ENCODE results near the gene SLC9A9.

Gene SLC9A9

GRCh38 chr3:143380449-143380848, 467.8 kb downstream of the SLC9A9 start:
- Histone ChIP-seq H3K4me3 (replicated peaks; ENCODE audit: insufficient read depth, low read length) (no peak overlapping the region), H3K27me3 (ENCODE audit: insufficient read depth, poor library complexity, severe bottlenecking) (peaks cover 2% of the 10 kb centered on the region), H3K27ac (replicated peaks) (no peak overlapping the region)
- no peak for DNase-seq (ENCODE audit: low read depth in 1 of 2, low spot score in 1 of 2)
- TF ChIP-seq, protein P1, sequence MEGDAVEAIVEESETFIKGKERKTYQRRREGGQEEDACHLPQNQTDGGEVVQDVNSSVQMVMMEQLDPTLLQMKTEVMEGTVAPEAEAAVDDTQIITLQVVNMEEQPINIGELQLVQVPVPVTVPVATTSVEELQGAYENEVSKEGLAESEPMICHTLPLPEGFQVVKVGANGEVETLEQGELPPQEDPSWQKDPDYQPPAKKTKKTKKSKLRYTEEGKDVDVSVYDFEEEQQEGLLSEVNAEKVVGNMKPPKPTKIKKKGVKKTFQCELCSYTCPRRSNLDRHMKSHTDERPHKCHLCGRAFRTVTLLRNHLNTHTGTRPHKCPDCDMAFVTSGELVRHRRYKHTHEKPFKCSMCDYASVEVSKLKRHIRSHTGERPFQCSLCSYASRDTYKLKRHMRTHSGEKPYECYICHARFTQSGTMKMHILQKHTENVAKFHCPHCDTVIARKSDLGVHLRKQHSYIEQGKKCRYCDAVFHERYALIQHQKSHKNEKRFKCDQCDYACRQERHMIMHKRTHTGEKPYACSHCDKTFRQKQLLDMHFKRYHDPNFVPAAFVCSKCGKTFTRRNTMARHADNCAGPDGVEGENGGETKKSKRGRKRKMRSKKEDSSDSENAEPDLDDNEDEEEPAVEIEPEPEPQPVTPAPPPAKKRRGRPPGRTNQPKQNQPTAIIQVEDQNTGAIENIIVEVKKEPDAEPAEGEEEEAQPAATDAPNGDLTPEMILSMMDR (IDR thresholded peaks at IDR 0.05; ENCODE audit: insufficient read depth, low read length): no peak
- TF ChIP-seq GABPA (IDR thresholded peaks at IDR 0.05; ENCODE audit: low read depth): no peak
- TF ChIP-seq POLR2AphosphoS5 (IDR thresholded peaks at IDR 0.05; ENCODE audit: low read depth): no peak
- TF ChIP-seq, protein P2, sequence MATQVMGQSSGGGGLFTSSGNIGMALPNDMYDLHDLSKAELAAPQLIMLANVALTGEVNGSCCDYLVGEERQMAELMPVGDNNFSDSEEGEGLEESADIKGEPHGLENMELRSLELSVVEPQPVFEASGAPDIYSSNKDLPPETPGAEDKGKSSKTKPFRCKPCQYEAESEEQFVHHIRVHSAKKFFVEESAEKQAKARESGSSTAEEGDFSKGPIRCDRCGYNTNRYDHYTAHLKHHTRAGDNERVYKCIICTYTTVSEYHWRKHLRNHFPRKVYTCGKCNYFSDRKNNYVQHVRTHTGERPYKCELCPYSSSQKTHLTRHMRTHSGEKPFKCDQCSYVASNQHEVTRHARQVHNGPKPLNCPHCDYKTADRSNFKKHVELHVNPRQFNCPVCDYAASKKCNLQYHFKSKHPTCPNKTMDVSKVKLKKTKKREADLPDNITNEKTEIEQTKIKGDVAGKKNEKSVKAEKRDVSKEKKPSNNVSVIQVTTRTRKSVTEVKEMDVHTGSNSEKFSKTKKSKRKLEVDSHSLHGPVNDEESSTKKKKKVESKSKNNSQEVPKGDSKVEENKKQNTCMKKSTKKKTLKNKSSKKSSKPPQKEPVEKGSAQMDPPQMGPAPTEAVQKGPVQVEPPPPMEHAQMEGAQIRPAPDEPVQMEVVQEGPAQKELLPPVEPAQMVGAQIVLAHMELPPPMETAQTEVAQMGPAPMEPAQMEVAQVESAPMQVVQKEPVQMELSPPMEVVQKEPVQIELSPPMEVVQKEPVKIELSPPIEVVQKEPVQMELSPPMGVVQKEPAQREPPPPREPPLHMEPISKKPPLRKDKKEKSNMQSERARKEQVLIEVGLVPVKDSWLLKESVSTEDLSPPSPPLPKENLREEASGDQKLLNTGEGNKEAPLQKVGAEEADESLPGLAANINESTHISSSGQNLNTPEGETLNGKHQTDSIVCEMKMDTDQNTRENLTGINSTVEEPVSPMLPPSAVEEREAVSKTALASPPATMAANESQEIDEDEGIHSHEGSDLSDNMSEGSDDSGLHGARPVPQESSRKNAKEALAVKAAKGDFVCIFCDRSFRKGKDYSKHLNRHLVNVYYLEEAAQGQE (IDR thresholded peaks at IDR 0.05; ENCODE audit: insufficient replicate concordance, low read depth): no peak
- no peak for TF ChIP-seq SPI1 (IDR thresholded peaks at IDR 0.05; ENCODE audit: borderline replicate concordance, low read depth)

DNA sequence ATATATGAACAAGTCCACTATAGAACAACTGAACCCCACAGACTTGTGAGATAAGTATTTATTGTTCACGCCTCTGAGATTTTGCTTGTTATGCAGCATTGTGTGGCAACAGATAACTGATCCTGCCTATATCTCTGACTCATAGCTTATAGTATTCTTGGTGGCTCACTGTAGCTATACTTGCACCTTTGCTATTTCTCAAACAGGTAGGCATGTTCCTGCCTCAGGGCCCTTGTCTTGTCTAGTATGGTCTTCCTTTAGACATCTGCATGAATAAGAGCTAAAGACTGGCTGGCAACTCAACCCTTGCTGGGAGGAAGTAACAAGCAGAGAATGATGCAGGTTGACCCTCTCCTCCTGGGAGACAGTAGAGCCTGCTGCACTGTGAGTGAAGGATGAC, 472.6 kb downstream of the SLC9A9 start:
- TF ChIP-seq SPI1 (IDR thresholded peaks at IDR 0.05; ENCODE audit: borderline replicate concordance, low read depth) (no peak), POLR2AphosphoS5 (IDR thresholded peaks at IDR 0.05; ENCODE audit: low read depth) (no peak), GABPA (IDR thresholded peaks at IDR 0.05; ENCODE audit: low read depth) (no peak)
- TF ChIP-seq, protein P2 (IDR thresholded peaks at IDR 0.05; ENCODE audit: insufficient replicate concordance, low read depth): no peak
- TF ChIP-seq, protein P1 (IDR thresholded peaks at IDR 0.05; ENCODE audit: insufficient read depth, low read length): no peak
- Histone ChIP-seq H3K27ac (replicated peaks) (no peak overlapping the region), H3K27me3 (ENCODE audit: insufficient read depth, poor library complexity, severe bottlenecking) (peaks cover 2% of the 10 kb centered on the region), H3K4me3 (replicated peaks; ENCODE audit: insufficient read depth, low read length) (no peak overlapping the region)
- no peak for DNase-seq (ENCODE audit: low read depth in 1 of 2, low spot score in 1 of 2)

- no peak overlapping the region for H3K27ac ChIP-seq (replicated peaks)
- TF ChIP-seq, protein P2 (IDR thresholded peaks at IDR 0.05; ENCODE audit: insufficient replicate concordance, low read depth): no peak
- TF ChIP-seq GABPA (IDR thresholded peaks at IDR 0.05; ENCODE audit: low read depth) (no peak), SPI1 (IDR thresholded peaks at IDR 0.05; ENCODE audit: borderline replicate concordance, low read depth) (no peak), POLR2AphosphoS5 (IDR thresholded peaks at IDR 0.05; ENCODE audit: low read depth) (no peak)
- TF ChIP-seq, protein P1 (IDR thresholded peaks at IDR 0.05; ENCODE audit: insufficient read depth, low read length): no peak
- no peak for DNase-seq (ENCODE audit: low read depth in 1 of 2, low spot score in 1 of 2)
These were observed 481.1 kb downstream of the SLC9A9 start for GRCh38 chr3:143367171-143367570.

More at GRCh38 chr3:143367171-143367570, 481.1 kb downstream of the SLC9A9 start:
- H3K4me3 ChIP-seq (replicated peaks; ENCODE audit: insufficient read depth, low read length): no peak overlapping the region
- H3K27me3 ChIP-seq (ENCODE audit: insufficient read depth, poor library complexity, severe bottlenecking): peaks cover 3% of the 10 kb centered on the region

All from HL-60 (cell line).